ENCODE data around the gene ARHGDIG.

ARHGDIG gene

DNA sequence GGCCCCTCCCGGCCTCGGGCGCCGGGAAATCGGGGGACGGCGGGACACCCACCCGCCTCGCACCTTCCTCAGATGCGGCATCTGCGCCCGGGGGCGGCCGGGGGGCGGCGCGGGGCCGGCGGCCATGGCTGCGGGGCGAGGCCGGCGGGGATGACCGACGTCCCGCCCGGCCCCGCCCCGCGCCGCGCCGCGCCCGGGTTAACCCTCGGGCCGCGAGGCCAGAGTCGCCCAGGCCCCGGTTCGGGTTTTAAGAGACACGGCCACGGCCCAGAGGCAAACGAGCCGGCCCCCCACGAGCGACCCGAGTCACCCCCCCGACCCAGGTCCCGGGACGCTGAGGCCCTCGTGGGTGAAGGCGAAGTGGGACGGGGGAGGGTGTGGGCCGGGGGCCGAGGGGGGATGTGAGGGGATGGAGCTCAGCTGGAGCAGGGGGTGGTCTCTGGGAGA is 4.6 kb upstream of the ARHGDIG start, which contains the start of gene RGS11:
RGS11 (minus strand) TSS at position 159 of the 447 bp plus-strand sequence; CDS start at position 126, 33 bp downstream.
- no peak for TF ChIP-seq CTCF (conservative IDR thresholded peaks at IDR 0.05; ENCODE audit: low read depth, low read length)
- H3K4me3 ChIP-seq (ENCODE audit: low read depth, low read length): peak within 1 kb of the TSS; percentile 32
- DNase-seq (ENCODE audit: low read depth): no peak

DNA sequence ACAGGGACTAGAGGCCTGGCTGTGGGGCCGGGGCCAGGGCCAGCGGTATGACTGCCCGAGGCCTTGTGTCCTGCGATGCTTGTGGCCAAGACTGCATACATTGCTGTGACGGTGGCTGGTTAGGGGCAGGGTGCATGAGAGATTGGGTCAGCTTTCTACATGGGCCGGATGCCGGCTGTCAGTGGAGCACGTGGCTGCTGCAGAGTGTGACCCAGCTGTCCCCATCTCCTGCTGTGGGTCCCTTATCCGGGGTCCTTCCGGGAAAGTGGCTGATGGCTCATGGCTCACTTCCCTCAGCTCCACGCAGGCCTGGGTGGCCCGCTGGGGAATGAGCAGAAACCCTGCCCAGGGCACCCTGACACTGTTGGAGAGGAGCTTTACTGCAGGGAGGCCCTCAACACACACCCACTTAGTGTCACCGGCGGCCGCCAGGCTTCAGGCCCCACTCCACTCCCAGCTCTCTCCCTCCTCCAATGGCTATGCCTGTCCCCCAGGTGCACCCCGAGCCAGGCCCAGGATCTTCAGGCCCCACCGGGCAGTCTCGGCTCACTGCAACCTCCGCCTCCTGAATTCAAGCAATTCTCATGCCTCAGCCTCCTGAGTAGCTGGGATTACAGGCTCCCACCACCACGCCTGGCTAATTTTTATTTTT is 3.8 kb upstream of the ARHGDIG start:
- TF ChIP-seq CTCF (conservative IDR thresholded peaks at IDR 0.05; ENCODE audit: low read depth, low read length): no peak
- no peak overlapping the region for H3K4me3 ChIP-seq (ENCODE audit: low read depth, low read length)

GRCh38 chr16:278863-279366 is 1.5 kb upstream of the ARHGDIG start:
- no peak overlapping the region for H3K4me3 ChIP-seq (ENCODE audit: low read depth, low read length)
- no peak for TF ChIP-seq CTCF (conservative IDR thresholded peaks at IDR 0.05; ENCODE audit: low read depth, low read length)
- peak; percentile 69 for DNase-seq (ENCODE audit: low read depth)

More for the DNA sequence above, 3.8 kb upstream of the ARHGDIG start:
- no peak for DNase-seq (ENCODE audit: low read depth)

- H3K4me3 ChIP-seq (ENCODE audit: low read depth, low read length): no peak overlapping the region
- TF ChIP-seq CTCF (conservative IDR thresholded peaks at IDR 0.05; ENCODE audit: low read depth, low read length): no peak
These were observed 860 bp upstream of the ARHGDIG start for GRCh38 chr16:279531-279930.

DNA sequence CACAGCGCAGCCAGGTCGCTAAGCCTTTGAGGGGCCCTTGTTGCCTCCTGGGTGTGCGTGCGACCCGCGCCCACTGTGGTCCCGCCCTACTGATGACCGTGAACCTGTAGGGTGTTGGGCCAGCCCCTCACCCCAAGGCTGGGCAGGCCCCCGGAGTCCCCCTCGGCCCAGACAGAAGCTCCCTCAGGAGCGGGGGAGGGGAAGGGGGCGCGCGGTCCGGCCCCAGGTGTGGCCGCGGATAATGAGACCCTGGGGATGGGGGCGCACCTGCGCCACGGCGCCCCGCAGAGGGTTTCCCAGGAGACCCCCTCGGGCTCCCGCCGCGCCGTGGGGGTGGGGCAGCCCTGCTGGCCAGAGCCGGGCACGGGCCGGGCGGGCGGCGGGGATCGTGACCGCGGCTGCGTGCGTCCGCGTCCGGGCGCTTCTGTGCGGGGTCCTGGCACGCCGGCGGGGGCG is 358 bp upstream of the ARHGDIG start:
- no peak overlapping the region for H3K4me3 ChIP-seq (ENCODE audit: low read depth, low read length)
- no peak for TF ChIP-seq CTCF (conservative IDR thresholded peaks at IDR 0.05; ENCODE audit: low read depth, low read length)
- DNase-seq (ENCODE audit: low read depth): no peak

More at GRCh38 chr16:279531-279930, 860 bp upstream of the ARHGDIG start:
- no peak for DNase-seq (ENCODE audit: low read depth)

- no peak for DNase-seq (ENCODE audit: low read depth)
- no peak for TF ChIP-seq CTCF (conservative IDR thresholded peaks at IDR 0.05; ENCODE audit: low read depth, low read length)
- no peak overlapping the region for H3K4me3 ChIP-seq (ENCODE audit: low read depth, low read length)
These were observed 734 bp downstream of the ARHGDIG start for GRCh38 chr16:280991-281659.
